Right lobe of liver (tissue), 4 donors: ENCODE measurements around the gene SEL1L.

Source experiments
- POLR2A ChIP-seq: fragments of 450-650 bp; IDR thresholded peaks from one replicate; pipeline ENCODE4 v1.6.1; 2017; ENCODE audit warnings: antibody characterized with exemption, mild to moderate bottlenecking
- TF ChIP-seq, protein P1 (sequence below), 4 donors: fragments of 200-600 bp in 3 of 4; fragments of 450-650 bp in 1 of 4; IDR thresholded peaks; one replicate each; pipeline versions ENCODE4 v1.5.1 to v1.8.0; 2016 to 2022; ENCODE audit warnings: antibody characterized with exemption in 4 of 4, mild to moderate bottlenecking in 2 of 4
- donor health status: DM: no; HTN: no; CAD: no.
- donor health status: DM: no; HTN: no; CAD: no.
- donor health status: DM: no; HTN: yes; CAD: no.

DNA sequence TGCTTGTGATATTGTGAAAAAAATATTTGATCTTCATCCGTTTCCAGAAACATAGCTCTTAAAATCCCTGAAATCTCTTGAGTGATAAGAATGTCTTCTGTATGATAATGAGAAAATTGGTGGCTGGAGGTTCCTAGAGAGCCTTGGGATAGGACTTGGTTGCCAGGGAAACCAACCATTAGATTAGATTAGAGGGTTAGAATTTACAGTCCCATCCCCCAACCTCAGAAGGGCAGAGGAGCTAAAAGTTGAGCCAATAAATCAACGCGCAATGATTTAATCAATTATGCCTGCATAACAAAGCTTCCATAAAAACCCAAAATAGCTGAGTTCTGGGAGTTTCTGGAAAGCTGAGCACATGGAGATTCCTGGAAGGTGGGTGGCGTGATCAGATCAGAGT is 10.6 kb downstream of the SEL1L start:
- TF ChIP-seq, protein P1, sequence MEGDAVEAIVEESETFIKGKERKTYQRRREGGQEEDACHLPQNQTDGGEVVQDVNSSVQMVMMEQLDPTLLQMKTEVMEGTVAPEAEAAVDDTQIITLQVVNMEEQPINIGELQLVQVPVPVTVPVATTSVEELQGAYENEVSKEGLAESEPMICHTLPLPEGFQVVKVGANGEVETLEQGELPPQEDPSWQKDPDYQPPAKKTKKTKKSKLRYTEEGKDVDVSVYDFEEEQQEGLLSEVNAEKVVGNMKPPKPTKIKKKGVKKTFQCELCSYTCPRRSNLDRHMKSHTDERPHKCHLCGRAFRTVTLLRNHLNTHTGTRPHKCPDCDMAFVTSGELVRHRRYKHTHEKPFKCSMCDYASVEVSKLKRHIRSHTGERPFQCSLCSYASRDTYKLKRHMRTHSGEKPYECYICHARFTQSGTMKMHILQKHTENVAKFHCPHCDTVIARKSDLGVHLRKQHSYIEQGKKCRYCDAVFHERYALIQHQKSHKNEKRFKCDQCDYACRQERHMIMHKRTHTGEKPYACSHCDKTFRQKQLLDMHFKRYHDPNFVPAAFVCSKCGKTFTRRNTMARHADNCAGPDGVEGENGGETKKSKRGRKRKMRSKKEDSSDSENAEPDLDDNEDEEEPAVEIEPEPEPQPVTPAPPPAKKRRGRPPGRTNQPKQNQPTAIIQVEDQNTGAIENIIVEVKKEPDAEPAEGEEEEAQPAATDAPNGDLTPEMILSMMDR (IDR thresholded peaks at IDR 0.05): no peak
- no peak for TF ChIP-seq POLR2A
